ENCODE measurements around the gene GATD1. TPM values are rescaled to one million over a fixed set of nuclear protein-coding genes. Genes with fewer than 3 reads are reported as not detected.
A peak's percentile ranks its signal among the peaks of the same experiment; 100 is the strongest.

GATD1 gene
- polyA plus RNA-seq, 2 of the 4 experiments (the other 2 are of a cell fraction) = 14.5 to 43.1 TPM

DNA sequence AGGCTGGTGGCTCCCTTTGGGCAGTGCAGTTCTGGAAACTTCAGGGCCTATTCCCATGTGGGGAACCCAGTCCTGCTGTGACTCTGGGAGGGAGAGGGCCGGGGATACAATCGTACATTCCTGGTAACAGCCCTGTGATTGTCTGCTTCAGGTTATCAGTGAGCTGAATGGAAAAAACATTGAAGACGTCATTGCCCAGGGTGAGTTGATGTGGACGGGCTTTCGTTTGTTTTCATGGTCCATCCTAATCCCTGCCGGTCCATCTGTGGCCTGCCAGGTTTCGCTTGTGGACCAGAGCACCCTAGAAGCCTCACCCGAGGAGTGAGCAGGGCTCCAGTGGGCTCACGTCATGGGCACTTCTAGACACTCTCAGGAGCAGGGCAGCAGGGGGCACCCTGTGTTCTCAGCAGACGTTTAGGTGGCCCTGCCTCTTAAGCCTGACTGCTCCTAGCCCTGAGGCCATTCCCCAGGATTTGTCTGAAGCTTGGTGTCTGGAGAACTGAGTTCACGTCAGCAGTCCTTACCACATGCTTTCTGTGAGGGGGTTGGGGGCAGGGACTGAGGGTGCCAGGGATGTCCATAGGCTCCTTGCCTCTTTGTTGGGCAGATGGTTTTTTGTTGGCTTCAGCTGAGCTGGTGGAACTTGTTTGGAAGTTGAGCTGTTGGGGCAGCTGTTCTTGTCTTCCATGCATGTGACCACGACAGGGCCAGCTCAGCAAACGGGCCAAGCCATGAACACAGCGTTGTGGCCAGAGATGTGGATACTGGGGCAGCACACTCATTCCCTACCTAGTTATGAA is 34.4 kb upstream of the GATD1 start (continued):
- TF ChIP-seq HES2 (IDR thresholded peaks at IDR 0.05) = no peak

DNA sequence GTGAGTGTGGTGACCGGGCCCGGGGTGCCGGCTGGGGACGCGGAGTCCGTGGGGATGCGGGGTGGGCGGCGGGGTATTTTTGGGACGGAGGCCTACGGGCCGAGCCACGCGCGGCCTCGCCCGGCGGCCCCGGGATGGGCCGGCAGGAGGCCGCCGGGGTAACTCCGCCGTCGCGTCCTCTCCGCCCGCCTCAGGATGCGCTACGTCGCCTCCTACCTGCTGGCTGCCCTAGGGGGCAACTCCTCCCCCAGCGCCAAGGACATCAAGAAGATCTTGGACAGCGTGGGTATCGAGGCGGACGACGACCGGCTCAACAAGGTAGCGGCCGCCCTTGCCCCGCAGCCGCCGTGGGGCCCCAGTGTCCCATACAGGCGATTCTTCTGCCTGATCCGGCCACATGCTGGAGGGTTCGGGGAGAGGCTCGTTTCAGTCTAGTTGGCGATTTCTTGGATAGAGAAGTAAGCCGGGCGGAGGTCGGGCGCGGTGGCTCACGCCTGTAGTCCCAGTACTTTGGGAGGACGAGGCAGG is 32.8 kb upstream of the GATD1 start:
- WGBS (ENCODE audit: missing lambda C conversion rate) = 0% methylated on average over 16 of the region's 55 CpGs
- peak overlapping the region; percentile 95 to 97 for H3K27ac ChIP-seq
- H3K4me2 ChIP-seq = peak overlapping the region; percentile 87
- TF ChIP-seq RAD21 (conservative IDR thresholded peaks at IDR 0.05 in 1 of 2, IDR thresholded peaks at IDR 0.05 in 1 of 2) = no peak
- TF ChIP-seq KDM1A (IDR thresholded peaks at IDR 0.05; ENCODE audit: low read depth) = no peak
- no peak for TF ChIP-seq USF2 (IDR thresholded peaks at IDR 0.05)
- no peak for TF ChIP-seq HOXB13 (CRISPR knock-in tag; IDR thresholded peaks at IDR 0.05; ENCODE audit: low read depth)
- TF ChIP-seq ZNF302 (CRISPR knock-in tag; IDR thresholded peaks at IDR 0.05) = no peak
- TF ChIP-seq JUN (IDR thresholded peaks at IDR 0.05) = peak in 1 of 2 experiments; percentile 41; a peak in 2 of 5 replicates
- TF ChIP-seq ZSCAN20 (CRISPR knock-in tag; IDR thresholded peaks at IDR 0.05) = no peak
- TF ChIP-seq, protein P1, sequence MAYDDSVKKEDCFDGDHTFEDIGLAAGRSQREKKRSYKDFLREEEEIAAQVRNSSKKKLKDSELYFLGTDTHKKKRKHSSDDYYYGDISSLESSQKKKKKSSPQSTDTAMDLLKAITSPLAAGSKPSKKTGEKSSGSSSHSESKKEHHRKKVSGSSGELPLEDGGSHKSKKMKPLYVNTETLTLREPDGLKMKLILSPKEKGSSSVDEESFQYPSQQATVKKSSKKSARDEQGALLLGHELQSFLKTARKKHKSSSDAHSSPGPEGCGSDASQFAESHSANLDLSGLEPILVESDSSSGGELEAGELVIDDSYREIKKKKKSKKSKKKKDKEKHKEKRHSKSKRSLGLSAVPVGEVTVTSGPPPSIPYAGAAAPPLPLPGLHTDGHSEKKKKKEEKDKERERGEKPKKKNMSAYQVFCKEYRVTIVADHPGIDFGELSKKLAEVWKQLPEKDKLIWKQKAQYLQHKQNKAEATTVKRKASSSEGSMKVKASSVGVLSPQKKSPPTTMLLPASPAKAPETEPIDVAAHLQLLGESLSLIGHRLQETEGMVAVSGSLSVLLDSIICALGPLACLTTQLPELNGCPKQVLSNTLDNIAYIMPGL (CRISPR knock-in tag; IDR thresholded peaks at IDR 0.05; ENCODE audit: borderline replicate concordance) = peak; percentile 32; the same call in 1 of the 2 replicates
- TF ChIP-seq EHF (CRISPR knock-in tag; IDR thresholded peaks at IDR 0.05) = no peak
- TF ChIP-seq, protein P2, sequence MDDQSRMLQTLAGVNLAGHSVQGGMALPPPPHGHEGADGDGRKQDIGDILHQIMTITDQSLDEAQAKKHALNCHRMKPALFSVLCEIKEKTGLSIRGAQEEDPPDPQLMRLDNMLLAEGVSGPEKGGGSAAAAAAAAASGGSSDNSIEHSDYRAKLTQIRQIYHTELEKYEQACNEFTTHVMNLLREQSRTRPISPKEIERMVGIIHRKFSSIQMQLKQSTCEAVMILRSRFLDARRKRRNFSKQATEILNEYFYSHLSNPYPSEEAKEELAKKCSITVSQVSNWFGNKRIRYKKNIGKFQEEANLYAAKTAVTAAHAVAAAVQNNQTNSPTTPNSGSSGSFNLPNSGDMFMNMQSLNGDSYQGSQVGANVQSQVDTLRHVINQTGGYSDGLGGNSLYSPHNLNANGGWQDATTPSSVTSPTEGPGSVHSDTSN (IDR thresholded peaks at IDR 0.05) = no peak
- TF ChIP-seq RCOR1 (IDR thresholded peaks at IDR 0.05; ENCODE audit: low read depth, low read length) = no peak
- TF ChIP-seq FOSL2 (IDR thresholded peaks at IDR 0.05) = no peak
- no peak for TF ChIP-seq FOSL2 (CRISPR knock-in tag; IDR thresholded peaks at IDR 0.05)
- TF ChIP-seq SMC3 (IDR thresholded peaks at IDR 0.05) = no peak
- no peak for TF ChIP-seq JUNB (IDR thresholded peaks at IDR 0.05)
- 0 out of 3 replicates have a peak, but pooled peaks have one; percentile 78 for TF ChIP-seq BCL3 (IDR thresholded peaks at IDR 0.05)
- no peak for TF ChIP-seq CHD2 (IDR thresholded peaks at IDR 0.05; ENCODE audit: low read length, partially characterized antibody)
- TF ChIP-seq PHF8 (IDR thresholded peaks at IDR 0.05; ENCODE audit: borderline replicate concordance, low read depth) = peak; percentile 88
- TF ChIP-seq FOSB (CRISPR knock-in tag; IDR thresholded peaks at IDR 0.05) = no peak
- DNase-seq (ENCODE audit: low read depth in 1 of 2, low spot score in 1 of 2) (no peak), FAIRE-seq (no peak), ATAC-seq (peak in 1 of 2 experiments; percentile 1; a peak in 3 of 6 replicates)
- peak overlapping the region; percentile 94 for H3K4me3 ChIP-seq
- H3K4me1 ChIP-seq = peaks cover 37% of the 10 kb centered on the region
- ChIA-PET CTCF (interaction anchor here (2.0 kb wide), 1 partner anchor 11 kb away, joined by 10 read pairs; no protein-coding TSS in a partner anchor), POLR2A (interaction anchor here (1.0 to 2.0 kb wide), 9 partner anchors 9 to 234 kb away, joined by 3 to 35 read pairs (median 6); partner anchors contain the start of genes CD151, CEND1, CHID1 and PHRF1)
- no peaks in the 10 kb centered on the region for H3K9me3 ChIP-seq

Measured in A549 (cell line).